ENCODE measurements around the gene SAMD1. TPM values are rescaled to one million over a fixed set of nuclear protein-coding genes. Genes with fewer than 3 reads are reported as not detected.
"Not testable (repeated sequence)": the region's sequence is repeated elsewhere in the genome, so short reads cannot be mapped to it uniquely, and the experiment has no call there.

SAMD1 gene
- polyA plus RNA-seq, 2 donors: 27.6 to 28.4 TPM

GRCh38 chr19:14047866-14048265, 42.7 kb downstream of the SAMD1 start:
- H3K4me1 ChIP-seq (ENCODE audit: control insufficient read depth in 2 of 2, insufficient read depth in 2 of 2, low read length in 1 of 2); H3K4me3 ChIP-seq (ENCODE audit: low read depth in 1 of 2, low read length in 2 of 2); H3K36me3 ChIP-seq (ENCODE audit: control insufficient read depth in 2 of 2, insufficient read depth in 2 of 2, low read length in 1 of 2); H3K27me3 ChIP-seq (ENCODE audit: control insufficient read depth in 1 of 2, insufficient read depth in 2 of 2, low read length in 2 of 2); H3K9me3 ChIP-seq (ENCODE audit: control insufficient read depth in 2 of 2, insufficient read depth in 1 of 2, low read depth in 1 of 2, low read length in 1 of 2); H3K27ac ChIP-seq (ENCODE audit: low read depth in 2 of 2, low read length in 1 of 2): not testable (repeated sequence)
- WGBS, 2 donors: 94 to 96% methylated on average over 10 of the region's 10 CpGs

GRCh38 chr19:14042659-14043608, 47.6 kb downstream of the SAMD1 start:
- H3K4me1 ChIP-seq (ENCODE audit: control insufficient read depth in 2 of 2, insufficient read depth in 2 of 2, low read length in 1 of 2); H3K36me3 ChIP-seq (ENCODE audit: control insufficient read depth in 2 of 2, insufficient read depth in 2 of 2, low read length in 1 of 2); H3K9me3 ChIP-seq (ENCODE audit: control insufficient read depth in 2 of 2, insufficient read depth in 1 of 2, low read depth in 1 of 2, low read length in 1 of 2); H3K27ac ChIP-seq (ENCODE audit: low read depth in 2 of 2, low read length in 1 of 2); H3K4me3 ChIP-seq (ENCODE audit: low read depth in 1 of 2, low read length in 2 of 2); H3K27me3 ChIP-seq (ENCODE audit: control insufficient read depth in 1 of 2, insufficient read depth in 2 of 2, low read length in 2 of 2): not testable (repeated sequence)
- WGBS, 2 donors: 65 to 66% methylated on average over 19 of the region's 19 CpGs

GRCh38 chr19:14039181-14039580, 51.4 kb downstream of the SAMD1 start:
- H3K36me3 ChIP-seq (ENCODE audit: control insufficient read depth in 2 of 2, insufficient read depth in 2 of 2, low read length in 1 of 2): no peaks in the 10 kb centered on the region
- no peaks in the 10 kb centered on the region for H3K9me3 ChIP-seq (ENCODE audit: control insufficient read depth in 2 of 2, insufficient read depth in 1 of 2, low read depth in 1 of 2, low read length in 1 of 2)
- 95 to 96% methylated on average over 7 of the region's 7 CpGs for WGBS, 2 donors
- H3K27me3 ChIP-seq (ENCODE audit: control insufficient read depth in 1 of 2, insufficient read depth in 2 of 2, low read length in 2 of 2): no peaks in the 10 kb centered on the region
- no peaks in the 10 kb centered on the region for H3K4me1 ChIP-seq (ENCODE audit: control insufficient read depth in 2 of 2, insufficient read depth in 2 of 2, low read length in 1 of 2)
- no peak overlapping the region for H3K27ac ChIP-seq (ENCODE audit: low read depth in 2 of 2, low read length in 1 of 2)
- no peak overlapping the region for H3K4me3 ChIP-seq (ENCODE audit: low read depth in 1 of 2, low read length in 2 of 2)

Other genes starting within 250 kb of the SAMD1 start
- not detected for gene NANOS3, start 213.6 kb downstream of the SAMD1 start, polyA plus RNA-seq
- gene BRME1, start 184.6 kb downstream of the SAMD1 start, polyA plus RNA-seq: 10 to 100 TPM in 1 of 2 donors, 1 to 10 TPM in 1; 7.5 to 13.0 TPM
- gene CC2D1A, start 184.6 kb downstream of the SAMD1 start, polyA plus RNA-seq: 10 to 100 TPM; 34.0 to 58.9 TPM
- 1 to 10 TPM; 3.9 to 5.3 TPM for gene PODNL1, start 152.3 kb downstream of the SAMD1 start, polyA plus RNA-seq
- gene DCAF15, start 138.2 kb downstream of the SAMD1 start, polyA plus RNA-seq: 10 to 100 TPM; 31.6 to 50.5 TPM
- gene RFX1, start 84.4 kb downstream of the SAMD1 start, polyA plus RNA-seq: 1 to 10 TPM; 3.8 to 6.6 TPM
- not detected for gene RLN3, start 62.6 kb downstream of the SAMD1 start, polyA plus RNA-seq
- gene IL27RA, start 59.0 kb downstream of the SAMD1 start, polyA plus RNA-seq: 1 to 10 TPM; 1.3 to 2.3 TPM
- gene PALM3, start 28.7 kb downstream of the SAMD1 start, polyA plus RNA-seq: under 1 TPM; 0.08 to 0.45 TPM
- gene MISP3, start 18.0 kb downstream of the SAMD1 start, polyA plus RNA-seq: 1 to 10 TPM; 3.1 to 7.1 TPM
- not detected for gene C19orf67, start 5.0 kb downstream of the SAMD1 start, polyA plus RNA-seq
- 10 to 100 TPM; 31.2 to 32.2 TPM for gene PRKACA, start 27.0 kb upstream of the SAMD1 start, polyA plus RNA-seq
- gene ASF1B, start 45.8 kb upstream of the SAMD1 start, polyA plus RNA-seq: 10 to 100 TPM in 1 of 2 donors, 1 to 10 TPM in 1; 9.1 to 14.6 TPM
- 10 to 100 TPM in 1 of 2 donors, 1 to 10 TPM in 1; 4.7 to 11.1 TPM for gene ADGRL1, start 115.4 kb upstream of the SAMD1 start, polyA plus RNA-seq

All from esophagus (tissue), 2 donors.